SK-N-MC (cell line): ENCODE data around the gene UBAC2.

Experiments
- EZH2 ChIP-seq: fragments of 200-600 bp; sonication (generic); IDR thresholded peaks from one replicate; pipeline ENCODE4 v1.6.1; 2017; ENCODE audit warnings: antibody characterized with exemption
- POLR2AphosphoS5 ChIP-seq: IDR thresholded peaks from 2 replicates; pipeline ENCODE4 v1.6.1; 2012; ENCODE audit warnings: mild to moderate bottlenecking, low read depth, low read length, borderline replicate concordance

GRCh38 chr13:99154064-99154463 is 46.6 kb upstream of the UBAC2 start:
- TF ChIP-seq POLR2AphosphoS5: no peak
- TF ChIP-seq EZH2: no peak
